Measurements from ENCODE around the gene CLDN8. TPM values are rescaled to one million over a fixed set of nuclear protein-coding genes. Genes with fewer than 3 reads are reported as not detected.
A peak's percentile ranks its signal among the peaks of the same experiment; 100 is the strongest.

The CLDN8 gene
- total and polyA plus RNA-seq, 3 donors from 2014 or later, result not detected

GRCh38 chr21:30206551-30207251, 9.2 kb downstream of the CLDN8 start:
- Histone ChIP-seq H3K36me3 (ENCODE audit: low read depth, missing control alignments) (no peaks in the 10 kb centered on the region), H3K4me3 (no peak overlapping the region), H3K4me1 (no peaks in the 10 kb centered on the region), H3K27ac (no peak overlapping the region), H3K27me3 (no peaks in the 10 kb centered on the region), H3K9me3 (no peaks in the 10 kb centered on the region)
- WGBS, 2 donors, result 55 to 64% methylated on average over 7 of the region's 7 CpGs
- DNase-seq, result no peak
- TF ChIP-seq CTCF (IDR thresholded peaks at IDR 0.05), result no peak
- no peak for TF ChIP-seq POLR2A (IDR thresholded peaks at IDR 0.05)
- intact Hi-C loops (cut with DNase I; ENCODE audit: low total_unique reads), result no loop called here

GRCh38 chr21:30200000-30200399, 15.9 kb downstream of the CLDN8 start:
- no peak for DNase-seq
- Histone ChIP-seq H3K4me3 (no peak overlapping the region), H3K4me1 (no peaks in the 10 kb centered on the region), H3K27ac (no peak overlapping the region), H3K36me3 (ENCODE audit: low read depth, missing control alignments) (no peaks in the 10 kb centered on the region), H3K27me3 (no peaks in the 10 kb centered on the region), H3K9me3 (no peaks in the 10 kb centered on the region)
- no peak for TF ChIP-seq CTCF (IDR thresholded peaks at IDR 0.05)
- no peak for TF ChIP-seq POLR2A (IDR thresholded peaks at IDR 0.05)
- intact Hi-C loops (cut with DNase I; ENCODE audit: low total_unique reads), result no loop called here
- 51 to 54% methylated on average over 2 of the region's 2 CpGs for WGBS, 2 donors

GRCh38 chr21:30194701-30195299, 21.1 kb downstream of the CLDN8 start:
- intact Hi-C loops (cut with DNase I; ENCODE audit: low total_unique reads), result no loop called here
- H3K27me3 ChIP-seq, result no peaks in the 10 kb centered on the region
- H3K36me3 ChIP-seq (ENCODE audit: low read depth, missing control alignments), result no peaks in the 10 kb centered on the region
- no peak overlapping the region for H3K27ac ChIP-seq
- no peaks in the 10 kb centered on the region for H3K9me3 ChIP-seq
- TF ChIP-seq CTCF (IDR thresholded peaks at IDR 0.05) (peak in 2 of 3 experiments; percentile 14 to 36), POLR2A (IDR thresholded peaks at IDR 0.05) (no peak)
- no peaks in the 10 kb centered on the region for H3K4me1 ChIP-seq
- H3K4me3 ChIP-seq, result no peak overlapping the region
- peak; percentile 42 for DNase-seq
- 47 to 50% methylated on average over 2 of the region's 2 CpGs for WGBS, 2 donors

- no peaks in the 10 kb centered on the region for H3K36me3 ChIP-seq (ENCODE audit: low read depth, missing control alignments)
These were observed 22.7 kb downstream of the CLDN8 start for GRCh38 chr21:30193201-30193600.

More at GRCh38 chr21:30193201-30193600, 22.7 kb downstream of the CLDN8 start:
- TF ChIP-seq POLR2A (IDR thresholded peaks at IDR 0.05) (no peak), CTCF (IDR thresholded peaks at IDR 0.05) (no peak)
- intact Hi-C loops (cut with DNase I; ENCODE audit: low total_unique reads), result no loop called here
- H3K4me3 ChIP-seq, result no peak overlapping the region
- H3K27ac ChIP-seq, result no peak overlapping the region
- no peaks in the 10 kb centered on the region for H3K4me1 ChIP-seq
- no peaks in the 10 kb centered on the region for H3K27me3 ChIP-seq
- WGBS, 2 donors, result 90 to 92% methylated on average over 2 of the region's 2 CpGs
- no peak for DNase-seq
- H3K9me3 ChIP-seq, result no peaks in the 10 kb centered on the region
